Measurements from ENCODE around the gene LUC7L3. TPM values are rescaled to one million over a fixed set of nuclear protein-coding genes. Genes with fewer than 3 reads are reported as not detected.

The LUC7L3 gene
- total and polyA plus RNA-seq, 2 of the 13 experiments (the other 11 are each of a cell fraction or from before 2014, with no cell fraction given), result 108 to 120 TPM

DNA sequence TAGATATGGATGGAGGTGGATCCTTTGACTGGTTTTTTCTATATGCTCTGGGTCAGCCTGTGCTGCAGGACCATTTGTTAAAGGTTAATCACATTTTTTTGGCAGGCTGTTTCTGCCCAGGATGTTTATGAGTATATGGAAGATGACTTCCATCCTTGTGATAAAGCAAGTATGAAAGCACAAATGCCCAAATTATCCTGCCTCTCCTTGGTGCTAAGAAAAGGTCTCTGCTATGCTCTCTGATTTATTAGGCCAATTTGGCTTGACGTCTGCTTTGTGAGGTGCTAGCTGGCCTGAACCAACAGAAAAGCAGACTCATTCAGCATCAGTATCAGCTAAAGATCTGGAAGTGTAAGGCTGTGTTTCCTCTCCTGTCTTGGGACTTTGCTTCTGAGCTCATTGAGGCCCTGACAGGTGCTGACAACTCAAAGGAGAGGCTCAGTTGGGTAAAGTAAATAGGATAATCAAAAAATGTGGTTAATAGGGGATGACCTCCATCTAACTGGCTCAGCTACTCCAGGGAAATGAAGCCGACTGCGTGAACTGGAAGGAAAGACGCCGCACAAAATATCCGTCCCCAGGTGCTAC is 26.9 kb upstream of the LUC7L3 start (continued):
- TF ChIP-seq MTA1 (CRISPR knock-in tag; IDR thresholded peaks at IDR 0.05; ENCODE audit: borderline replicate concordance) (no peak), KDM5B (CRISPR knock-in tag; IDR thresholded peaks at IDR 0.05; ENCODE audit: borderline replicate concordance) (no peak), KDM3A (CRISPR knock-in tag; IDR thresholded peaks at IDR 0.05; ENCODE audit: low read depth) (0 out of 2 replicates have a peak, but pooled peaks have one; percentile 24), SAP130 (CRISPR knock-in tag; IDR thresholded peaks at IDR 0.05; ENCODE audit: low read depth) (0 out of 2 replicates have a peak, but pooled peaks have one; percentile 2), SIX4 (CRISPR knock-in tag; IDR thresholded peaks at IDR 0.05) (no peak), ZNF644 (CRISPR knock-in tag; IDR thresholded peaks at IDR 0.05; ENCODE audit: low read depth) (no peak), KMT2A (CRISPR knock-in tag; IDR thresholded peaks at IDR 0.05) (no peak; the same call in 1 of the 2 replicates), ELF4 (CRISPR knock-in tag; IDR thresholded peaks at IDR 0.05; ENCODE audit: borderline replicate concordance) (no peak), EP300 (IDR thresholded peaks at IDR 0.05; ENCODE audit: low read depth in 2 of 2, low read length in 2 of 2) (peak in 1 of 2 experiments; percentile 13; a peak in 1 of 4 replicates), EP300 (CRISPR knock-in tag; IDR thresholded peaks at IDR 0.05; ENCODE audit: borderline replicate concordance) (no peak), PPARG (CRISPR knock-in tag; conservative IDR thresholded peaks at IDR 0.05) (no peak), ZBTB2 (CRISPR knock-in tag; IDR thresholded peaks at IDR 0.05; ENCODE audit: low read depth) (no peak), ZNF142 (CRISPR knock-in tag; IDR thresholded peaks at IDR 0.05) (peak; percentile 78; the same call in 1 of the 2 replicates), ZNF746 (CRISPR knock-in tag; IDR thresholded peaks at IDR 0.05) (no peak), HOXA3 (CRISPR knock-in tag; IDR thresholded peaks at IDR 0.05) (no peak), ZNF33B (CRISPR knock-in tag; IDR thresholded peaks at IDR 0.05) (0 out of 2 replicates have a peak, but pooled peaks have one; percentile 19), ZKSCAN8 (CRISPR knock-in tag; IDR thresholded peaks at IDR 0.05; ENCODE audit: borderline replicate concordance) (0 out of 2 replicates have a peak, but pooled peaks have one; percentile 11), ZNF547 (CRISPR knock-in tag; IDR thresholded peaks at IDR 0.05) (0 out of 2 replicates have a peak, but pooled peaks have one; percentile 16), AKAP8 (CRISPR knock-in tag; IDR thresholded peaks at IDR 0.05) (no peak), NFKBIZ (CRISPR knock-in tag; IDR thresholded peaks at IDR 0.05) (0 out of 2 replicates have a peak, but pooled peaks have one; percentile 26), SP4 (CRISPR knock-in tag; IDR thresholded peaks at IDR 0.05) (peak; percentile 35; the same call in 1 of the 2 replicates), PCBP1 (IDR thresholded peaks at IDR 0.05; ENCODE audit: borderline replicate concordance, low read depth, low read length) (no peak)
- TF ChIP-seq, protein P1, sequence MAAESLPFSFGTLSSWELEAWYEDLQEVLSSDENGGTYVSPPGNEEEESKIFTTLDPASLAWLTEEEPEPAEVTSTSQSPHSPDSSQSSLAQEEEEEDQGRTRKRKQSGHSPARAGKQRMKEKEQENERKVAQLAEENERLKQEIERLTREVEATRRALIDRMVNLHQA (CRISPR knock-in tag; IDR thresholded peaks at IDR 0.05), result no peak
- TF ChIP-seq, protein P2, sequence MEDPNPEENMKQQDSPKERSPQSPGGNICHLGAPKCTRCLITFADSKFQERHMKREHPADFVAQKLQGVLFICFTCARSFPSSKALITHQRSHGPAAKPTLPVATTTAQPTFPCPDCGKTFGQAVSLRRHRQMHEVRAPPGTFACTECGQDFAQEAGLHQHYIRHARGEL (CRISPR knock-in tag; IDR thresholded peaks at IDR 0.05), result peak; percentile 56; the same call in 1 of the 2 replicates
